PFSK-1 (cell line): ENCODE results near the gene DNAH12.

Experiments
- FOXP2 ChIP-seq: optimal IDR thresholded peaks from 2 replicates; pipeline ENCODE3; 2011; ENCODE audit warnings: borderline replicate concordance, control low read depth, inconsistent platforms; ENCODE audit not compliant: insufficient read depth; ENCODE audit errors: extremely low read length, extremely low read depth
- POLR2AphosphoS5 ChIP-seq: IDR thresholded peaks from 2 replicates; pipeline ENCODE4 v1.6.1; 2012; ENCODE audit warnings: low read depth, mild to moderate bottlenecking, control low read depth, low read length, moderate library complexity
- REST ChIP-seq, 2 experiments: IDR thresholded peaks; 2 replicates each; pipeline versions ENCODE4 v1.6.1 to v1.8.0; 2011 to 2012; ENCODE audit warnings: low read depth in 2 of 2, low read length in 2 of 2, control low read depth in 1 of 2, inconsistent platforms in 1 of 2, mild to moderate bottlenecking in 1 of 2, moderate library complexity in 1 of 2; ENCODE audit not compliant: insufficient read depth in 1 of 2
- SIN3A ChIP-seq: IDR thresholded peaks from 2 replicates; pipeline ENCODE4 v1.6.1; 2012; ENCODE audit warnings: mild to moderate bottlenecking, low read length, moderate library complexity, borderline replicate concordance; ENCODE audit not compliant: insufficient read depth
- TAF1 ChIP-seq: IDR thresholded peaks from 2 replicates; pipeline ENCODE4 v1.6.1; 2012; ENCODE audit warnings: low read length, control low read depth, borderline replicate concordance; ENCODE audit not compliant: insufficient read depth

The DNAH12 gene

GRCh38 chr3:57500506-57500905 is 43.6 kb downstream of the DNAH12 start:
- no peak for TF ChIP-seq SIN3A
- TF ChIP-seq TAF1 = no peak
- no peak for TF ChIP-seq FOXP2

- no peak for TF ChIP-seq REST (IDR thresholded peaks at IDR 0.05; ENCODE audit: insufficient read depth in 1 of 2, low read depth in 2 of 2, low read length in 2 of 2)
- no peak for TF ChIP-seq POLR2AphosphoS5
- no peak for TF ChIP-seq SIN3A
- no peak for TF ChIP-seq FOXP2
- no peak for TF ChIP-seq TAF1
Observed at GRCh38 chr3:57497904-57498303, 46.2 kb downstream of the DNAH12 start.

GRCh38 chr3:57484563-57484962 is 59.6 kb downstream of the DNAH12 start:
- TF ChIP-seq TAF1 = no peak
- no peak for TF ChIP-seq SIN3A
- TF ChIP-seq FOXP2 = no peak
- no peak for TF ChIP-seq REST (IDR thresholded peaks at IDR 0.05; ENCODE audit: insufficient read depth in 1 of 2, low read depth in 2 of 2, low read length in 2 of 2)
- no peak for TF ChIP-seq POLR2AphosphoS5

GRCh38 chr3:57464801-57465200 is 79.3 kb downstream of the DNAH12 start:
- TF ChIP-seq FOXP2 = no peak
- TF ChIP-seq POLR2AphosphoS5 = no peak
- no peak for TF ChIP-seq TAF1
- no peak for TF ChIP-seq SIN3A
- TF ChIP-seq REST (IDR thresholded peaks at IDR 0.05; ENCODE audit: insufficient read depth in 1 of 2, low read depth in 2 of 2, low read length in 2 of 2) = no peak

- TF ChIP-seq FOXP2 = no peak
- TF ChIP-seq REST (IDR thresholded peaks at IDR 0.05; ENCODE audit: insufficient read depth in 1 of 2, low read depth in 2 of 2, low read length in 2 of 2) = no peak
Observed at GRCh38 chr3:57464011-57464410, 80.1 kb downstream of the DNAH12 start.
